Endothelial cell of umbilical vein (primary cell): ENCODE results near the gene HIRA. TPM values are rescaled to one million over a fixed set of nuclear protein-coding genes. Genes with fewer than 3 reads are reported as not detected.

Source experiments
- BruUV-seq: library from RNA; stranded (reverse); fragments of 400-500 nt; replicated peaks from 2 replicates; lab custom pipeline; 2021; lab: Mats Ljungman, UMichigan
- CTCF ChIA-PET: fragments of 300-600, 350-600 bp; sonication (Branson Sonifier 250); formaldehyde crosslinking; loops from one replicate; lab custom pipeline; 2021; ENCODE audit warnings: antibody characterized with exemption, inconsistent platforms; lab: Charles Lee
- POLR2A ChIA-PET: fragments of 300-600, 350-600 bp; sonication (Branson Sonifier 250); formaldehyde crosslinking; loops from one replicate; lab custom pipeline; 2021; ENCODE audit warnings: antibody characterized with exemption, inconsistent platforms; lab: Charles Lee
- DNase-seq: peaks from one replicate; pipeline ENCODE4 v3.0.0-alpha.2; 2011; ENCODE audit warnings: low read depth, low spot score
- FAIRE-seq: peaks from 2 replicates; lab custom pipeline; 2011; peaks lifted over from hg19 to GRCh38; lab: Jason Lieb, UNC
- H2AFZ ChIP-seq: 2 replicates; pipeline ENCODE4 v1.6.0; 2012; ENCODE audit warnings: low read depth, low read length, control low read depth, inconsistent platforms
- H3K27ac ChIP-seq: 2 replicates; pipeline ENCODE4 v1.5.1; 2011; ENCODE audit warnings: low read depth, mild to moderate bottlenecking, control low read depth, low read length, moderate library complexity; ENCODE audit not compliant: insufficient read depth
- H3K27me3 ChIP-seq, 2 experiments: 2 replicates each; pipeline versions ENCODE4 v1.6.0 to v1.6.1; 2011; ENCODE audit warnings: low read length in 2 of 2, mixed read lengths in 1 of 2; ENCODE audit not compliant: control insufficient read depth in 2 of 2, insufficient read depth in 2 of 2
- H3K36me3 ChIP-seq, 2 experiments: 2 replicates in 1 of 2; 3 replicates in 1 of 2; pipeline ENCODE4 v1.5.1; 2011; ENCODE audit warnings: low read length in 2 of 2, mild to moderate bottlenecking in 1 of 2, moderate library complexity in 1 of 2; ENCODE audit not compliant: control insufficient read depth in 2 of 2, insufficient read depth in 2 of 2; ENCODE audit errors: extremely low read depth in 1 of 2
- H3K4me1 ChIP-seq: 3 replicates; pipeline ENCODE4 v1.5.1; 2011; ENCODE audit warnings: mild to moderate bottlenecking, low read length; ENCODE audit not compliant: control insufficient read depth, insufficient read depth; ENCODE audit errors: extremely low read depth
- H3K4me2 ChIP-seq: 2 replicates; pipeline ENCODE4 v1.6.1; 2011; ENCODE audit warnings: low read length, control low read depth, mixed read lengths; ENCODE audit not compliant: insufficient read depth
- H3K4me3 ChIP-seq, 3 experiments: fragments of 200-600 bp in 1 of 3; sonication (generic), shearing (Covaris generic) in 1 of 3; replicated peaks in 1 of 3; 2 replicates each; pipeline ENCODE4 v1.5.1; 2011 to 2016; ENCODE audit warnings: control low read depth in 3 of 3, low read length in 3 of 3, mild to moderate bottlenecking in 2 of 3, inconsistent platforms in 1 of 3, low read depth in 1 of 3, moderate library complexity in 1 of 3; ENCODE audit not compliant: insufficient read depth in 1 of 3
- H3K79me2 ChIP-seq: 2 replicates; pipeline ENCODE4 v1.6.0; 2012; ENCODE audit warnings: low read length, inconsistent platforms; ENCODE audit not compliant: control insufficient read depth, insufficient read depth
- H3K9ac ChIP-seq: replicated peaks from 2 replicates; pipeline ENCODE3; 2011; ENCODE audit warnings: low read length, control low read depth; ENCODE audit not compliant: insufficient read depth; ENCODE audit errors: extremely low read depth
- H3K9me1 ChIP-seq: replicated peaks from 3 replicates; pipeline ENCODE4 v1.6.0; 2011; ENCODE audit warnings: mild to moderate bottlenecking, low read length; ENCODE audit not compliant: control insufficient read depth, insufficient read depth; ENCODE audit errors: extremely low read depth
- H3K9me3 ChIP-seq: replicated peaks from 2 replicates; pipeline ENCODE4 v1.5.1; 2012; ENCODE audit warnings: low read length, inconsistent platforms; ENCODE audit not compliant: control insufficient read depth, insufficient read depth
- H4K20me1 ChIP-seq: replicated peaks from 2 replicates; pipeline ENCODE3; 2011; ENCODE audit warnings: mild to moderate bottlenecking, low read length; ENCODE audit not compliant: control insufficient read depth, insufficient read depth; ENCODE audit errors: extremely low read depth
- EZH2 ChIP-seq: IDR thresholded peaks from 2 replicates; pipeline ENCODE4 v1.6.1; 2012; ENCODE audit warnings: borderline replicate concordance, low read depth, mild to moderate bottlenecking, moderate library complexity, low read length, inconsistent platforms; ENCODE audit not compliant: severe bottlenecking
- FOS ChIP-seq: IDR thresholded peaks from 2 replicates; pipeline ENCODE4 v1.6.1; 2011; ENCODE audit warnings: mild to moderate bottlenecking, low read length, moderate library complexity, borderline replicate concordance; ENCODE audit not compliant: insufficient read depth
- GATA2 ChIP-seq: IDR thresholded peaks from 2 replicates; pipeline ENCODE4 v1.7.0; 2011; ENCODE audit warnings: low read depth, mild to moderate bottlenecking, moderate library complexity, mixed read lengths, low read length; ENCODE audit not compliant: insufficient read length, insufficient read depth
- JUN ChIP-seq: IDR thresholded peaks from 2 replicates; pipeline ENCODE4 v1.6.1; 2011; ENCODE audit warnings: borderline replicate concordance, low read depth; ENCODE audit not compliant: insufficient read length, insufficient read depth
- MYC ChIP-seq: IDR thresholded peaks from one replicate; pipeline ENCODE4 v1.6.1; 2011; ENCODE audit warnings: mild to moderate bottlenecking, low read depth, low read length
- POLR2A ChIP-seq: IDR thresholded peaks from 2 replicates; pipeline ENCODE4 v1.6.1; 2012; ENCODE audit warnings: low read depth, mild to moderate bottlenecking, control low read depth, low read length
- POLR2AphosphoS5 ChIP-seq: IDR thresholded peaks from 2 replicates; pipeline ENCODE4 v1.6.1; 2012; ENCODE audit warnings: low read depth, mild to moderate bottlenecking, control low read depth, low read length, moderate library complexity; ENCODE audit not compliant: insufficient read depth
- dilution Hi-C: fragments of 300-500 bp; cut with MboI; formaldehyde crosslinking; loops from one replicate; pipeline ENCODE4 v1.15.0; 2019; ENCODE audit warnings: low sequenced_read_pairs; ENCODE audit not compliant: extremely low pct_ligation_motif_present
- intact Hi-C: fragments of 100-400 bp; cut with micrococcal nuclease; formaldehyde crosslinking; loops from one replicate; pipeline ENCODE4 v1.10.0; 2022
- polyA plus RNA-seq, 4 experiments: library from polyadenylated mRNA; depleted of rRNA in 3 of 4; stranded (reverse) in 3 of 4; unstranded in 1 of 4; fragments of >200 nt; gene quantifications; 2 replicates each; pipeline versions ENCODE4 v1.2.1 to v1.2.3, GENCODE V29; 2011 to 2012; ENCODE audit warnings: missing spikeins in 1 of 4
- total RNA-seq: library from RNA; stranded (reverse); gene quantifications from 2 replicates; pipeline ENCODE4 v1.2.3, GENCODE V29; 2021
- TF ChIP-seq, protein P1 (sequence below), 2 donors: IDR thresholded peaks; 1 replicate in 1 of 2; 2 replicates in 1 of 2; pipeline ENCODE4 v1.5.1; 2011; ENCODE audit warnings: low read length in 2 of 2, mild to moderate bottlenecking in 2 of 2, moderate library complexity in 2 of 2, control low read depth in 1 of 2, inconsistent platforms in 1 of 2, low read depth in 1 of 2; ENCODE audit not compliant: insufficient read depth in 1 of 2; ENCODE audit errors: extremely low read depth in 1 of 2
- TF ChIP-seq, protein P2 (sequence below): IDR thresholded peaks from 2 replicates; pipeline ENCODE4 v1.6.1; 2011; ENCODE audit not compliant: insufficient read depth, insufficient read length

Gene HIRA
- total and polyA plus RNA-seq, 2 donors (not counting 3 experiments of a cell fraction or from before 2014, with no cell fraction given), result 17.3 to 27.7 TPM

DNA sequence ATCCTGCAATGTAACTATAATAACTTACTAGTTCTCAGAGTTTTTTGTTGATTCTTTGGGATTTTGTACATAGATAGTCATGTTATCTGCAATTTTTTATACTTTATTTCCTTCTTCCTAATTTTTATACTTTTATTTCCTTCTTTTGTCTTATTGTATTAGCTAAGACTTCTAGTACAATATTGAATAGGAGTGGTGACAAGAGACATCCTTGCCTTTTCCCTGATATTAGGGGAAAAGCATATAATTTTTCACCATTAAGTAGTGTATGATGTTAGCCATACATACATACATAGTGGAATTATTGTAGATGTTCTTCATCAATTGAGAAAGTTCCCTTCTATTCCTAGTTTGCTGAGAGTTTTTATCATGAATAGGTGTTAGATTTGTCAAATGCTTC, 112.3 kb downstream of the HIRA start:
- Histone ChIP-seq H3K27ac (no peak overlapping the region), H3K9ac (no peak overlapping the region), H3K9me3 (peaks cover 4% of the 10 kb centered on the region), H4K20me1 (no peaks in the 10 kb centered on the region), H2AFZ (no peak overlapping the region), H3K79me2 (no peaks in the 10 kb centered on the region), H3K36me3 (no peaks in the 10 kb centered on the region), H3K4me2 (no peak overlapping the region), H3K4me3 (no peak overlapping the region), H3K9me1 (no peaks in the 10 kb centered on the region), H3K4me1 (no peaks in the 10 kb centered on the region), H3K27me3 (no peaks in the 10 kb centered on the region)
- ChIA-PET CTCF (no interaction called here), POLR2A (no interaction called here)
- dilution Hi-C loops (no loop called here), intact Hi-C loops (no loop called here)
- no peak for DNase-seq
- BruUV-seq, result no TSS peak
- no peak for FAIRE-seq
- no peak for TF ChIP-seq JUN
- TF ChIP-seq, protein P1, sequence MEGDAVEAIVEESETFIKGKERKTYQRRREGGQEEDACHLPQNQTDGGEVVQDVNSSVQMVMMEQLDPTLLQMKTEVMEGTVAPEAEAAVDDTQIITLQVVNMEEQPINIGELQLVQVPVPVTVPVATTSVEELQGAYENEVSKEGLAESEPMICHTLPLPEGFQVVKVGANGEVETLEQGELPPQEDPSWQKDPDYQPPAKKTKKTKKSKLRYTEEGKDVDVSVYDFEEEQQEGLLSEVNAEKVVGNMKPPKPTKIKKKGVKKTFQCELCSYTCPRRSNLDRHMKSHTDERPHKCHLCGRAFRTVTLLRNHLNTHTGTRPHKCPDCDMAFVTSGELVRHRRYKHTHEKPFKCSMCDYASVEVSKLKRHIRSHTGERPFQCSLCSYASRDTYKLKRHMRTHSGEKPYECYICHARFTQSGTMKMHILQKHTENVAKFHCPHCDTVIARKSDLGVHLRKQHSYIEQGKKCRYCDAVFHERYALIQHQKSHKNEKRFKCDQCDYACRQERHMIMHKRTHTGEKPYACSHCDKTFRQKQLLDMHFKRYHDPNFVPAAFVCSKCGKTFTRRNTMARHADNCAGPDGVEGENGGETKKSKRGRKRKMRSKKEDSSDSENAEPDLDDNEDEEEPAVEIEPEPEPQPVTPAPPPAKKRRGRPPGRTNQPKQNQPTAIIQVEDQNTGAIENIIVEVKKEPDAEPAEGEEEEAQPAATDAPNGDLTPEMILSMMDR (IDR thresholded peaks at IDR 0.05; ENCODE audit: extremely low read depth in 1 of 2, insufficient read depth in 1 of 2, low read depth in 1 of 2, low read length in 2 of 2), result no peak
- TF ChIP-seq, protein P2, sequence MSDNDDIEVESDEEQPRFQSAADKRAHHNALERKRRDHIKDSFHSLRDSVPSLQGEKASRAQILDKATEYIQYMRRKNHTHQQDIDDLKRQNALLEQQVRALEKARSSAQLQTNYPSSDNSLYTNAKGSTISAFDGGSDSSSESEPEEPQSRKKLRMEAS, result no peak
- TF ChIP-seq FOS, result no peak
- TF ChIP-seq MYC, result no peak
- no peak for TF ChIP-seq EZH2
- no peak for TF ChIP-seq GATA2
- TF ChIP-seq POLR2AphosphoS5, result no peak
- no peak for TF ChIP-seq POLR2A
